Amygdala (tissue), 56 donors: ENCODE data around the gene FGF5.
"Not testable (repeated sequence)": the region's sequence is repeated elsewhere in the genome, so short reads cannot be mapped to it uniquely, and the experiment has no call there.

ENCODE experiments used
- DNase-seq, 56 donors: peaks; one replicate each; lab custom pipeline; 2025; lab: John Stamatoyannopoulos, UW

Gene FGF5

GRCh38 chr4:80266253-80266901 lies at the start of gene FGF5:
FGF5 (plus strand) TSS chr4:80266664; CDS start chr4:80266825, 161 bp downstream.
- DNase-seq: peak in 13 of 56 donors; percentile 3 to 29 (median 14)

GRCh38 chr4:80219301-80220025 lies 47.0 kb upstream of the FGF5 start:
- DNase-seq: no peak

GRCh38 chr4:80220711-80221110 lies 45.8 kb upstream of the FGF5 start:
- DNase-seq: no peak

- DNase-seq: no peak
Measured at GRCh38 chr4:80221161-80221560, 45.3 kb upstream of the FGF5 start.

- no peak for DNase-seq
Measured at GRCh38 chr4:80225595-80225994, 40.9 kb upstream of the FGF5 start.

GRCh38 chr4:80226094-80226493 lies 40.4 kb upstream of the FGF5 start:
- DNase-seq: no peak

GRCh38 chr4:80228460-80228859 lies 38.0 kb upstream of the FGF5 start:
- no peak for DNase-seq

- no peak for DNase-seq
Measured at GRCh38 chr4:80229128-80229527, 37.3 kb upstream of the FGF5 start.

- no peak for DNase-seq
Measured at GRCh38 chr4:80229590-80229989, 36.9 kb upstream of the FGF5 start.

GRCh38 chr4:80231180-80231579 lies 35.3 kb upstream of the FGF5 start:
- DNase-seq: no peak

- no peak for DNase-seq
Measured at GRCh38 chr4:80232707-80233370, 33.6 kb upstream of the FGF5 start.

- no peak for DNase-seq
Measured at GRCh38 chr4:80233390-80233789, 33.1 kb upstream of the FGF5 start.

- DNase-seq: no peak
Measured at GRCh38 chr4:80235451-80235850, 31.0 kb upstream of the FGF5 start.

- no peak for DNase-seq
Measured at GRCh38 chr4:80237992-80238391, 28.5 kb upstream of the FGF5 start.

- DNase-seq: no peak
Measured at GRCh38 chr4:80239480-80240150, 26.8 kb upstream of the FGF5 start.

GRCh38 chr4:80240976-80241375 lies 25.5 kb upstream of the FGF5 start:
- DNase-seq: no peak

- DNase-seq: no peak
Measured at GRCh38 chr4:80243274-80244018, 23.0 kb upstream of the FGF5 start.

- DNase-seq: not testable (repeated sequence)
Measured at GRCh38 chr4:80247484-80247883, 19.0 kb upstream of the FGF5 start.

GRCh38 chr4:80249144-80249543 lies 17.3 kb upstream of the FGF5 start:
- DNase-seq: no peak

- DNase-seq: no peak
Measured at GRCh38 chr4:80252427-80252826, 14.0 kb upstream of the FGF5 start.
